Loucy (cell line): ENCODE results near the gene WEE1.

Experiments
- EZH2phosphoT487 ChIP-seq: fragments of 200-600 bp; IDR thresholded peaks from 2 replicates; pipeline ENCODE4 v1.6.1; 2018; ENCODE audit warnings: antibody characterized with exemption, mild to moderate bottlenecking, moderate library complexity, borderline replicate concordance
- TF ChIP-seq, protein P1 (sequence below): fragments of 200-600 bp; sonication (generic); conservative IDR thresholded peaks from 2 replicates; pipeline ENCODE4 v1.5.1; 2014; ENCODE audit warnings: mild to moderate bottlenecking, antibody characterized with exemption, low read length

DNA sequence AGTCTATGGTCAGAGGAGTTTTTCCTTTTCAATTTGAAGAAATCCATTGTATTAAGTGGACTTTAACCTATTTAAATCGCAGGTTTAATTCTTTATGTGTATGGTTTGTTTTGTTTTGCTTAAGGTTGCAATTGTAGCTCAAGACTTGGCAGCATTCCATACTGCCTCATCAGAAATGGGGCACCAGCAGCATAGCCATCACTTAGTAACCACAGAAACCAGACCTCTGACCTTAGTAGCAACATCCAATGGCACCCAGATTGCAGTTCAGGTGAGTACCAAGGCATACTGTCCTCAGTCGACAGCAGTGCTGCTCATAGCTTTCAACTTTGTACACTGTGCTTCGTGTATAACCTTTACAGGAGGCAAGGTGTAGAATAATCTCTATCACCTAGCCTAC lies 48.4 kb upstream of the WEE1 start:
- TF ChIP-seq, protein P1, sequence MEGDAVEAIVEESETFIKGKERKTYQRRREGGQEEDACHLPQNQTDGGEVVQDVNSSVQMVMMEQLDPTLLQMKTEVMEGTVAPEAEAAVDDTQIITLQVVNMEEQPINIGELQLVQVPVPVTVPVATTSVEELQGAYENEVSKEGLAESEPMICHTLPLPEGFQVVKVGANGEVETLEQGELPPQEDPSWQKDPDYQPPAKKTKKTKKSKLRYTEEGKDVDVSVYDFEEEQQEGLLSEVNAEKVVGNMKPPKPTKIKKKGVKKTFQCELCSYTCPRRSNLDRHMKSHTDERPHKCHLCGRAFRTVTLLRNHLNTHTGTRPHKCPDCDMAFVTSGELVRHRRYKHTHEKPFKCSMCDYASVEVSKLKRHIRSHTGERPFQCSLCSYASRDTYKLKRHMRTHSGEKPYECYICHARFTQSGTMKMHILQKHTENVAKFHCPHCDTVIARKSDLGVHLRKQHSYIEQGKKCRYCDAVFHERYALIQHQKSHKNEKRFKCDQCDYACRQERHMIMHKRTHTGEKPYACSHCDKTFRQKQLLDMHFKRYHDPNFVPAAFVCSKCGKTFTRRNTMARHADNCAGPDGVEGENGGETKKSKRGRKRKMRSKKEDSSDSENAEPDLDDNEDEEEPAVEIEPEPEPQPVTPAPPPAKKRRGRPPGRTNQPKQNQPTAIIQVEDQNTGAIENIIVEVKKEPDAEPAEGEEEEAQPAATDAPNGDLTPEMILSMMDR, result no peak
- no peak for TF ChIP-seq EZH2phosphoT487
